CD4-positive, alpha-beta T cell (primary cell): ENCODE results near the gene PTH1R. TPM values are rescaled to one million over a fixed set of nuclear protein-coding genes. Genes with fewer than 3 reads are reported as not detected.

Experiments used
- ATAC-seq: fragments of 200-7000 bp; cut with Tn5 transposase; one replicate; pipeline ENCODE4 v1.10.0; 2022; ENCODE audit warnings: mild to moderate bottlenecking; ENCODE audit not compliant: poor library complexity
- CTCF ChIA-PET: fragments of 350-600 bp; sonication (Branson Sonifier 250); formaldehyde crosslinking; loops from one replicate; lab custom pipeline; 2021; ENCODE audit warnings: antibody characterized with exemption, inconsistent platforms; lab: Charles Lee
- POLR2A ChIA-PET: fragments of 350-600 bp; sonication (Branson Sonifier 250); formaldehyde crosslinking; loops from one replicate; lab custom pipeline; 2021; ENCODE audit warnings: antibody characterized with exemption, inconsistent platforms; lab: Charles Lee
- DNase-seq, 14 experiments: peaks; one replicate each; pipeline ENCODE4 v3.0.0-alpha.2; 2013 to 2020; ENCODE audit warnings: mixed read lengths in 2 of 14
- H3K27ac ChIP-seq, 2 donors: one replicate each; pipeline versions ENCODE4 v1.5.1 to v1.7.0; 2013; ENCODE audit warnings: low read length in 2 of 2, low read depth in 1 of 2, mild to moderate bottlenecking in 1 of 2
- H3K27me3 ChIP-seq, 2 experiments: 1 replicate in 1 of 2; 2 replicates in 1 of 2; pipeline versions ENCODE4 v1.6.1 to v1.7.0; 2013; ENCODE audit warnings: low read length in 2 of 2, control low read depth in 1 of 2, mild to moderate bottlenecking in 1 of 2, moderate library complexity in 1 of 2; ENCODE audit not compliant: insufficient read depth in 2 of 2, control insufficient read depth in 1 of 2
- H3K36me3 ChIP-seq: one replicate; pipeline ENCODE4 v1.6.1; 2013; ENCODE audit warnings: low read length, control low read depth; ENCODE audit not compliant: insufficient read depth
- H3K4me1 ChIP-seq: one replicate; pipeline ENCODE4 v1.6.1; 2013; ENCODE audit warnings: low read length, control low read depth; ENCODE audit not compliant: insufficient read depth
- H3K4me3 ChIP-seq: one replicate; pipeline ENCODE4 v1.5.1; 2013; ENCODE audit warnings: mild to moderate bottlenecking, low read length, moderate library complexity
- H3K9me3 ChIP-seq, 2 experiments: 1 replicate in 1 of 2; 2 replicates in 1 of 2; pipeline versions ENCODE4 v1.6.1 to v1.7.0; 2013; ENCODE audit warnings: low read length in 2 of 2, mild to moderate bottlenecking in 2 of 2, control low read depth in 1 of 2, moderate library complexity in 1 of 2; ENCODE audit not compliant: control insufficient read depth in 1 of 2, insufficient read depth in 1 of 2
- H3K27ac Mint-ChIP-seq: one replicate; pipeline ENCODE4 v1.8.0; 2020; ENCODE audit warnings: mixed read lengths
- H3K27me3 Mint-ChIP-seq: one replicate; pipeline ENCODE4 v1.8.0; 2021; ENCODE audit warnings: mixed read lengths
- H3K36me3 Mint-ChIP-seq: one replicate; pipeline ENCODE4 v1.8.0; 2021; ENCODE audit warnings: low read depth, mixed read lengths
- H3K4me1 Mint-ChIP-seq: one replicate; pipeline ENCODE4 v1.8.0; 2021; ENCODE audit warnings: low read depth, mixed read lengths
- H3K4me3 Mint-ChIP-seq: one replicate; pipeline ENCODE4 v1.8.0; 2020; ENCODE audit warnings: mild to moderate bottlenecking, mixed read lengths
- H3K9me3 Mint-ChIP-seq: one replicate; pipeline ENCODE4 v1.8.0; 2020; ENCODE audit warnings: mixed read lengths
- intact Hi-C, 2 experiments: fragments of 100-400 bp; cut with DNase I in 1 of 2; cut with micrococcal nuclease in 1 of 2; formaldehyde crosslinking; loops; one replicate each; pipeline versions ENCODE4 v1.15.1 to v1.9.0; 2023 to 2025; cut with DNase I, micrococcal nuclease
- total RNA-seq, 174 experiments: library from RNA in 2 of 174; stranded (reverse) in 2 of 174; gene quantifications; one replicate each; pipeline ENCODE4 v1.2.3 and lab custom pipeline; 2021 to 2026
- TF ChIP-seq, protein P1 (sequence below): fragments of 200-600 bp; IDR thresholded peaks from one replicate; pipeline ENCODE4 v1.8.0; 2022; ENCODE audit warnings: antibody characterized with exemption, mild to moderate bottlenecking

PTH1R gene
- total RNA-seq, 2 experiments from 2014 or later: not detected

DNA sequence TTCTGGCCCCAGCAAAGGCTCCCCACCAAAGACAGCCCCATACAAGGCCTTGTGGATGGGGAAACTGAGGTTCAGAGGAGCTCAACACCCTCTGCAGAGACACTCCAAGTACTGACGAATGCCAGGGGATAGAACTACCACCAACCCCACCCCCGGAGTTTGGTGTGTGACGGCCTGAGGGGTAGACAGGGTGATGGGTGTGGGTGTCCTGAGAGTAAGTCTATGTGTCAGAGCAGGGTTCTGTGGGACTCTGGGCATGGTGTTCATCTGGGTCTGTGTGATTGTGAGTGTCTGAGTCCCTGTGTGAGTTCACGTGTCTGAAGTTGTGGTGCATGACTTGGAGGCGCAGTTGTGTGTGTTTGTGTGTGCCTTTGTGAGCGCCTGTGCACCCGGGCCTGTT, 7.4 kb downstream of the PTH1R start:
- H3K36me3 ChIP-seq: no peaks in the 10 kb centered on the region
- peaks cover 0 to 6% of the 10 kb centered on the region in 2 experiments for H3K9me3 ChIP-seq
- Mint-ChIP-seq H3K4me1 (peaks cover 6% of the 10 kb centered on the region), H3K9me3 (no peaks in the 10 kb centered on the region), H3K27me3 (peaks cover 44% of the 10 kb centered on the region), H3K36me3 (no peaks in the 10 kb centered on the region), H3K27ac (no peak overlapping the region), H3K4me3 (peak overlapping the region; percentile 59)
- H3K27me3 ChIP-seq: peaks cover 30 to 33% of the 10 kb centered on the region in 2 experiments
- CTCF ChIA-PET: no interaction called here
- DNase-seq: no peak
- intact Hi-C loops: no loop called here
- no peak for ATAC-seq
- POLR2A ChIA-PET: no interaction called here
- H3K4me3 ChIP-seq: no peak overlapping the region
- no peak overlapping the region for H3K27ac ChIP-seq
- TF ChIP-seq, protein P1, sequence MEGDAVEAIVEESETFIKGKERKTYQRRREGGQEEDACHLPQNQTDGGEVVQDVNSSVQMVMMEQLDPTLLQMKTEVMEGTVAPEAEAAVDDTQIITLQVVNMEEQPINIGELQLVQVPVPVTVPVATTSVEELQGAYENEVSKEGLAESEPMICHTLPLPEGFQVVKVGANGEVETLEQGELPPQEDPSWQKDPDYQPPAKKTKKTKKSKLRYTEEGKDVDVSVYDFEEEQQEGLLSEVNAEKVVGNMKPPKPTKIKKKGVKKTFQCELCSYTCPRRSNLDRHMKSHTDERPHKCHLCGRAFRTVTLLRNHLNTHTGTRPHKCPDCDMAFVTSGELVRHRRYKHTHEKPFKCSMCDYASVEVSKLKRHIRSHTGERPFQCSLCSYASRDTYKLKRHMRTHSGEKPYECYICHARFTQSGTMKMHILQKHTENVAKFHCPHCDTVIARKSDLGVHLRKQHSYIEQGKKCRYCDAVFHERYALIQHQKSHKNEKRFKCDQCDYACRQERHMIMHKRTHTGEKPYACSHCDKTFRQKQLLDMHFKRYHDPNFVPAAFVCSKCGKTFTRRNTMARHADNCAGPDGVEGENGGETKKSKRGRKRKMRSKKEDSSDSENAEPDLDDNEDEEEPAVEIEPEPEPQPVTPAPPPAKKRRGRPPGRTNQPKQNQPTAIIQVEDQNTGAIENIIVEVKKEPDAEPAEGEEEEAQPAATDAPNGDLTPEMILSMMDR: no peak
- peaks cover 21% of the 10 kb centered on the region for H3K4me1 ChIP-seq

DNA sequence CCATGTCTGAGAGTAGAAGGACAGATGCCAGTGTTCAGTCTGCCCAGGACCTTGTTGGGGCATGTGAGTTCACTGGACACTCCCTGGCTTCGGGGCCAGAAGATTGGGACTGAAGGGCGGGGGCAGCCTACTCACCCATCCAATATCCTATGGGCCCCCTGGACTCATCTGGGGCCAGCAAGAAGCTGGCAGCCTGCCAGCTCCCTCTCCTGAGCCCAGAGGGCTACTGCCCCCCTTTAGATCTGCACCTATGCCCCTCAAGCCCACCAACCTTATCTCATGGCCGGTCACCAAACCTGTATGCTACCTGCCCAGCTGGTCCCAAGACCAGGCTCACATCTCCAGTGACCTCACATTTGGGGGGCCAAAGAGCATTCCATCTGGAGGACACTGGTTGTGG, 8.1 kb downstream of the PTH1R start:
- Histone ChIP-seq H3K4me3 (no peak overlapping the region), H3K9me3 (peaks cover 0 to 6% of the 10 kb centered on the region in 2 experiments), H3K27me3 (peaks cover 30 to 31% of the 10 kb centered on the region in 2 experiments), H3K36me3 (no peaks in the 10 kb centered on the region), H3K4me1 (peaks cover 21% of the 10 kb centered on the region), H3K27ac (no peak overlapping the region)
- Mint-ChIP-seq H3K9me3 (no peaks in the 10 kb centered on the region), H3K36me3 (no peaks in the 10 kb centered on the region), H3K27me3 (peaks cover 42% of the 10 kb centered on the region), H3K27ac (no peak overlapping the region), H3K4me3 (peak overlapping the region; percentile 1), H3K4me1 (peaks cover 3% of the 10 kb centered on the region)
- POLR2A ChIA-PET: no interaction called here
- no peak for ATAC-seq
- CTCF ChIA-PET: no interaction called here
- intact Hi-C loops: no loop called here
- TF ChIP-seq, protein P1: no peak
- no peak for DNase-seq

- no peaks in the 10 kb centered on the region for H3K9me3 ChIP-seq
- no peak for DNase-seq
- H3K4me1 ChIP-seq: peaks cover 14% of the 10 kb centered on the region
- Mint-ChIP-seq H3K36me3 (no peaks in the 10 kb centered on the region), H3K4me3 (no peak overlapping the region), H3K9me3 (no peaks in the 10 kb centered on the region), H3K27ac (no peak overlapping the region), H3K4me1 (no peaks in the 10 kb centered on the region), H3K27me3 (peaks cover 61% of the 10 kb centered on the region)
- TF ChIP-seq, protein P1: no peak
- H3K27ac ChIP-seq: no peak overlapping the region
- ChIA-PET CTCF (no interaction called here), POLR2A (no interaction called here)
- no peaks in the 10 kb centered on the region for H3K36me3 ChIP-seq
- H3K4me3 ChIP-seq: no peak overlapping the region
- H3K27me3 ChIP-seq: peaks cover 34 to 40% of the 10 kb centered on the region in 2 experiments
- ATAC-seq: no peak
- intact Hi-C loops: no loop called here
Observed at GRCh38 chr3:46887980-46888494, 10.5 kb downstream of the PTH1R start.
